HL-60/S4 treated with phorbol 12-myristate 13-acetate at 8.2 ng/mL for 4 days and 3 days (cell line): ENCODE measurements around the gene MACROD2.
"Not testable (repeated sequence)": the region's sequence is repeated elsewhere in the genome, so short reads cannot be mapped to it uniquely, and the experiment has no call there.

Source experiments
- in situ Hi-C: fragments of 300-500 bp; cut with MboI; formaldehyde crosslinking; loops from 2 replicates; pipeline ENCODE4 v1.15.0; 2022; ENCODE audit warnings: low sequenced_read_pairs

MACROD2 gene

GRCh38 chr20:14235355-14235754, 240.0 kb downstream of the MACROD2 start:
- in situ Hi-C loops, result no loop called here

DNA sequence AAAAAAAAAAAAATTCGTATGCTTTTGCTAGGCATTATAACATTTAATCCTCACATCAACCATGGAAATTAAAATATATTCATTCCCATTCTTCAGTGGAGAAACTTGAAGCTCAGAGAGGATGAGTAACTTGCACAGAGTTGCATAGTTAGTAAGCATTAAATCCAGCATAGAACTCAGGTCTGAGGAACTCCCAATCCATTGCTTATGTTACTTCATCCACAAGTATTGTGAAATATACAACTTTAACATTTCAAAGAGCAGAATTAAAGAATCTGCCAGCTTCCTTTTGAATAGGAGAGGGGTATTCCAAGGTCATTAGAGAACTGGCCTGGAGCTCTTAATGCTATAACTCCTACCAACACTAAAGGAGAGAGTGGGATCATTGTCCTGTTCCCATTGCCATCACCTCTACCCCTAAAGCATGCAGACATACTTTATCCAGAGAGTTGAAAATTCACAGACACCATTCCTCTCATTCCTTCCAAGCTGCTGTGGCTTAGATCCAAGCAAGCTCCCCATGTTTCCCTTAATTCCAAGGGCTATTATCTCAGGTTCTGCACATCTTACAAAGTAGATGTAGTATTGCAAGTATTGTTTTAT, 250.2 kb downstream of the MACROD2 start:
- in situ Hi-C loops, result no loop called here

GRCh38 chr20:14259689-14260088, 264.4 kb downstream of the MACROD2 start:
- in situ Hi-C loops, result no loop called here

DNA sequence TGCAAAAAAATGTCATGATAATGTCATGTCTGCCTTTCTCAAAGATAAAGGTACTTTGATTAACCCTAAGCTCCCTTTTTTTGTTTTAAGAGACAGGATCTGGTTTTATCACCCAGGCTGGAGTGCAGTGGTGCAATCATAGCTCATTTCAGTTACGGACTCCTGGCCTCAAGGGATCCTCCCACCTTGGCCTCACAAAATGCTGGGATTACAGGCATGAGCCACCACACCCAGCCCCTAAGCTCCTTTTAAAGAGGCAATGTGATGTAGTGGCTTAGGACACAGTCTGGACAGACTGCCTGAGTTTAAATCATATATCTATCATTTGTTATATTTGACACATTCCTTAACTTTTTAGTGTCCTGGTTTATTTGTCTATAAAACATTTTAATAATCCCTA, 265.1 kb downstream of the MACROD2 start:
- in situ Hi-C loops, result no loop called here

DNA sequence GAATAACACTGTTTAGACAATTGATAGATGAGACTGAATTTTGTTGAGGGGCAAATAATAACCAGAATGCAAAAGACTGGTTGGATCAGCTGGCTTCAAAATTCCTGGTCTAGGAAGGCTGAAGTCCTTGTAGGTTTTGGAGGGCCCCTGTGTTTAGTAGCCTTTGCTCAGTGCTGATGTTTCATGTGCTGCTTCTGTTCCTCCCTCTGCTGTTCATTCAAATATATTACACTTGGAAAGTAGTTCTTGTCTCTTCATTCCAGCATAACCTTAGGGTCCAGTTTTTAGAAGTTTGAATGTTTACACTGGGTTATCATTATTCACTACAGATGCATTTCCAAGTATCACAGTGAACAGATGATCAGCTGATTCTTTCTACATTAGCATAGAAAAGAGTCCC, 269.6 kb downstream of the MACROD2 start:
- in situ Hi-C loops, result no loop called here

DNA sequence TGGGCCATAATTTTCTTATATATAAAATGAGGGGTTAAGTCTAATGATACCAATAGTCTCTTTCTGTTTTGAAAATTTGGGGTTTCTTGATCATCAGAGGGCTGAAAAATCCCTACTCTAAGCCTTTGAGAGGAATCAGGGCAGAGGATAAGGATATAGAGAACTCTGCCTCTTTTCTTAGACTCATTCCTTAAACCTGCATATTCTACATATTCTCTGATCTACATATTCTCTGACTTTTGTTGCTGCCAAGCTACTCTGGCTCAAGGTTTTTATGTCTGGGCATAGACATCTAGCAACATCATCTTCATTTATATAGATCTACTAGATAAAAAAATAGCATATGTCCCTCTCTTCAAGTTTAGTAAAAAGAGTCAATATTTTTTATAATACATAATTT, 270.9 kb downstream of the MACROD2 start:
- in situ Hi-C loops, result no loop called here

DNA sequence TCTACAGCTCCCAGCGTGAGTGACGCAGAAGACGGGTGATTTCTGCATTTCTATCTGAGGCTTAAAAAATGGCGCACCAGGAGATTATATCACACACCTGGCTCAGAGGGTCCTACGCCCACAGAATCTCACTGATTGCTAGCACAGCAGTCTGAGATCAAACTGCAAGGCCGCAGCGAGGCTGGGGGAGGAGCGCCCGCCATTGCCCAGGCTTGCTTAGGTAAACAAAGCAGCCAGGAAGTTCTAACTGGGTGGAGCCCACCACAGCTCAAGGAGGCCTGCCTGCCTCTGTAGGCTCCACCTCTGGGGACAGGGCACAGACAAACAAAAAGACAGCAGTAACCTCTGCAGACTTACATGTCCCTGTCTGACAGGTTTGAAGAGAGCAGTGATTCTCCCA, 275.4 kb downstream of the MACROD2 start:
- in situ Hi-C loops, result not testable (repeated sequence)

- in situ Hi-C loops, result no loop called here
Observed at GRCh38 chr20:14282140-14282539, 286.8 kb downstream of the MACROD2 start.

DNA sequence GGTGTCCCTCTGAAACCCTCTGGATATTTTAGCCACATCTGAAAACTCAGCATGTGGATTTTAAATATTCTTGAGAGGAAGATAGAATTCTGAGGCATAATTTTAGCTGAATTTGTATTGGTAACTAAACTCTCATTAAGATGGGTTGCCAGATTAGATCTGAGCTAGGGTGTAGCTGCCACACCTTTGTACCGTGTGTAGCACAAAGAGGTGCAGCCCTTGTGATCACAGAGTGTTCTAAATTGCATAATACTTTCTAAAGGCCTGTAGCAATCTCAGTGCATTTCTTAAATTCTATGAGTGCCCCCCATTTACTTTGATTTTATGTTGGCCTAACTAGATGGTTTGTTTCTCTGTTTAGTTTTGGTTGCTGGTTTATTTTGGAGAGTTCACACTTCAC, 289.1 kb downstream of the MACROD2 start:
- in situ Hi-C loops, result no loop called here

GRCh38 chr20:14288341-14289330, 293.3 kb downstream of the MACROD2 start:
- in situ Hi-C loops, result no loop called here

DNA sequence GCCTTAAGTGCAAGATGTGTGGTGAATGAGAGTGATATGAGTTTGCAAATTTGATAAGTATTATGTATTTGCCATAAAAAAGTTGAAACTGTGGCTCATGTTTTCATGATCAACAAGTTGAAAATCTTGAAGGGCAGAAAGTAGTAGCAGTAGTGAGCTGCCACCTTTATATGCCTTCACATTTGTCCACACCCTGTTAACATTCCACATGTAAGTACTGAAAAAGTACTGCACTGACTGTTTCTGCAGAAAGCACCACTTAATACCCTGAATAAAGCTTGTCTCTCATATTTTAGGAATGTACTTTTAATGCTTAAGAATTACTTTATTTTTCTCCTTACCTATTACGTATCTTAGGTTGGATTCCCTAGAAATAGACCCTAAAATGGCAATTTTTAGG, 296.2 kb downstream of the MACROD2 start:
- in situ Hi-C loops, result no loop called here

- in situ Hi-C loops, result no loop called here
Observed at GRCh38 chr20:14295238-14295637, 299.9 kb downstream of the MACROD2 start.

DNA sequence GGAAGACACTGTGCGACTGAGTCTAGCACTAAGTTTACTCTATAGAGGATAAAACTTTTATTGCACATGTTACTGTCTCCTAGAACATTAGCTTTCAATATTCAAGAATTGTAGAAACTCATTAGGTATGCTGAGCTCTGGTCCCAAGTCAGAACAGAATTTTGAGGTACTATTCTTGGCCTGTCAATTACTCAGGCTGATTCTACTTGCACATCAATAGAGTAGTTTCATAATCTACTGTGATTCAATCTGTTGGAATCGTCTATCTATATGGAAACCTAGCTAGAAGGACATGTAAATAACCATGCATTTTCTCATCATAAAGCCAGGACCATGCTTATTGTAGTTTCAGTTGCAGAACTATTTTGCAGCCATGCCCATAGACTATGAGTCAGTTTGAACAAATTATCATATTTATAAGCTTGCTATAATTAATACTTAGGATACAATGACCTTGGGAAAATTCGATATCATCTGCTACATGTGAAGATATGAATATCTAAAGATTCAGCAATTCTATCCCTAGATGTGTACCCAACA, 300.5 kb downstream of the MACROD2 start:
- in situ Hi-C loops, result no loop called here

- in situ Hi-C loops, result no loop called here
Observed at GRCh38 chr20:14299831-14300230, 304.5 kb downstream of the MACROD2 start.

- in situ Hi-C loops, result no loop called here
Observed at GRCh38 chr20:14303106-14303505, 307.8 kb downstream of the MACROD2 start.

- in situ Hi-C loops, result no loop called here
Observed at GRCh38 chr20:14303651-14304050, 308.3 kb downstream of the MACROD2 start.

- in situ Hi-C loops, result no loop called here
Observed at GRCh38 chr20:14304472-14304871, 309.2 kb downstream of the MACROD2 start.

- in situ Hi-C loops, result no loop called here
Observed at GRCh38 chr20:14307956-14308355, 312.6 kb downstream of the MACROD2 start.

GRCh38 chr20:14310977-14311627, 315.8 kb downstream of the MACROD2 start:
- in situ Hi-C loops, result no loop called here

DNA sequence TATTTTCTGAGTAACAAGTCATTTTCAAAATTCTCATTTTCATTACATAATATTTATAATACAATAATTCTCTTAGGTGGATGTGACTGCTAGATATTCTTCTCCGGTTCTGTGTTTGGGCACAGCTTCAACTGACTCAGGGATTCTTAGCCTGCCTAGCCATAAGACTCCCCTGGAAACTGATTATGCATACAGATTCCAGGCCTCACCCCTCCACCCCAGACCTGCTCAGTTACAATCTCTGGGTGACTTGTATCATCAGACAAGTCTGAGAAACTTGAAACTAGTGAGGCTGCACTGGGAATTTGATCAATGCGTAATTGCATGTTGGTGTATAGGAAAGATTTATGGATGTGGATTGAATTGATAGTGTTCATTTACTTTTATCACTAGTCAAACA, 316.7 kb downstream of the MACROD2 start:
- in situ Hi-C loops, result no loop called here

DNA sequence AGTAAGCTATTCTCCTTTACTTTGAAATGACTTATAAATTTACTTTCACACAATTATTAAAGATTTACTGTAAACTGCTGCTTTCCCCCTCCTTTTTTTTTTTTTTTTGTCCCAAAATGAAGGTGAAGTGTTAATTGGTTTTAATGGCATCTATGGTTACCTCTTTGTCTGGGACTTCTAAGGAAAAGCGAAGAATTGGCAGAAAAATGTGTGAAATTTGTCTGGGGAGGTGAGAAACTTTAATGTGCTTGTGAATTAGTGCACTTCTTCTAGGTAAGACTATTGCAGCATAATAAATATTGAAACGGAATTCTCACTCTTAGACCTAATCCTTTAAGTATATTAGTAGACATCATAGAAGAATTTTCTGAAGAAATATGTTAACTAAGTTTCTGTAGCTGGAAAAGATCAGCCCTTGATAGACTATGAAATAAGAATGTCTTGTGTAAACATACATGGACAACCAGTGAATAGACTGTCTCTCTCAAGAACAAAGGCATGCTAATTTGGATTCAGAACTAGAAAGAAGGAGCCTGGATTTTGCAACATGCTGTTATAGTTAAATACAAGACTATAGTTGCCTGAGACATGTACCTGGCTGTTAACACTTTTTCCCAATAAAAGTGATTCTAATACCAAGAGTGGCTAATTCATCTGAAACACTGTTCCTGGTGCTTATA, 318.2 kb downstream of the MACROD2 start:
- in situ Hi-C loops, result no loop called here
